Activated CD4-positive, alpha-beta T cell treated with anti-CD3 and anti-CD28 coated beads, Interleukin-2, amount 50 U/mL, for 48 hours (primary cell): ENCODE results near the gene USP4.

Experiments
- DNase-seq, 2 experiments: peaks; one replicate each; pipeline ENCODE4 v3.0.0-alpha.2; 2020

USP4 gene

DNA sequence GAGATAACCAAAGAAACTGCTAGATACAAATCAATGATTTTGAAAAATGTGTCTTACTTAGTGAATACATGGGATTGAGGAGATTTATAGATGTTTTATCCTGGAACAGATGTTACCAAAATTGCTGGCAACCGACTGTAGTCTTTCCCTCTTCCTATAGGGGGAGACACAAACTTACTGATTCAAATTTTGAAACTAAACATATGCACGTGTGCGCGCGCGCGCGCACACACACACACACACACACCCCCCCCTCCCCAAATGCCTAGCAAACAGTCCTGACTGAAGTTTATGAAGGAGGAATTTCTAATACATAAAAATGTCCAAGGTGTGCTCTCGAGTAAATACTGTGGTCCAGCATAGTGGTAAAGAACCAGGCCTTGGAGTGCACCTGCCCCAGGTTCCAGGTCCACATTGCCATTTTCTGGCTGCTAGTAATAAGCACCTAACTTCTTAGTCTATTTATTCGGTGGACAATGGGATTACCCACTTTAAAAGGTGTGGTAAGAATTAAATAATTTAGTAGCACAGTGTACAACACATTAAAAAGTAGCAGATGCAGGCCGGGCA, 44.3 kb downstream of the USP4 start:
- DNase-seq: peak; percentile 12 to 31

DNA sequence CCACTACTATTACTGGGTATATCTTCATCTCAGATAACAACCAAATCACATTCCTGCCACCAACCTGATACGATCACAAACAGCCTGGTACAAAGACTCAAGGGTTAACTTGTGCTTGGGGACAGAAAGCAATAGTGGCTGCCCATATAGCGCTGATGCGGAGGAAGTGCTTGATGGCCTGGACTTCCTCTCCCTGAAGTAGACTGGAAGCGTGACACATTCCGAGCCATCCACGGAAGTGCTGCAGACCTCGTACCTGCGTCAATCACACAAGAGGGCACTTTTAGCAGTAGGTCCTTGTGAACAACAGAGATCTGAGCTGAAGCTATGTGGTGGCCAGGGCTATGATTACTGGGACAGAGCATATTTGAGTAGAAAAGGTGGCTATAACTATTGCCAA, 45.5 kb downstream of the USP4 start:
- DNase-seq: no peak

DNA sequence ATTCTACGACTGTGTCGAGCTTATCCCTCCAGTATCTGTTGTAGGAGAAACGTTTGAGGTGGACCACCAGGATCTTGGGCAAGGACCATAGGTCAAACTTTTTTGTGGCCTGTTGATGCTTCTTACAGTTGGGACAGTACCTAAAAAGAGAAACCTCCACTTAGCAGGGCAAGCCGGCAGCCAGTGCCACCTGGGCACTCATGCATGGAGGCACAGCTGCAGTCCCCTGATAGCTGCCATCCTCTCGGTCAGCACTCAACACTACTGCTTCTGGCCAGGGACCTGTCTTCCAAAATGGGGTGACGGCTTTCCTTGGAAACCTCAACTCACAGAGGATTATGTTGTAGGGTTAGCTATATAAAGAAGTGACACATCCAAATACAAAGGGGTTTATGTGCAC, 55.9 kb downstream of the USP4 start:
- no peak for DNase-seq

DNA sequence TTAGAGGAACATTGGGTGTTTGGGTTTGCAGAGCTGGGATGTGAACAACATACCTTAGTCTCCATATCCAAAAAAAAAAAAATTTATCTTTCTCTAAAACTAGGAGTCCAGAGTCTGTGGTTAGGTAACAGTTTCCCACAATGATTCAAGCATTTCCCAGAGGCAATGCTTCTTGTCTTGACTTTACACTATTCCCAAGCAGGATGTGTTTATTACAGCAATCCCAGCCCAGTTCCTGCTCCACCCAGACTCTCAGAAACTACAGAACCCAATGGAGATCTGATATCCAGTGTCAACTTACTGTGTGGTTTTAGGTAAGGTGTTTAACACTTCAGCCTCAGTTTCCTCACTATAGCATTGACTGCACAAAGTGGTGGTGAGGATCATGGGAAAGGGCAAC, 60.5 kb downstream of the USP4 start:
- DNase-seq: no peak

DNA sequence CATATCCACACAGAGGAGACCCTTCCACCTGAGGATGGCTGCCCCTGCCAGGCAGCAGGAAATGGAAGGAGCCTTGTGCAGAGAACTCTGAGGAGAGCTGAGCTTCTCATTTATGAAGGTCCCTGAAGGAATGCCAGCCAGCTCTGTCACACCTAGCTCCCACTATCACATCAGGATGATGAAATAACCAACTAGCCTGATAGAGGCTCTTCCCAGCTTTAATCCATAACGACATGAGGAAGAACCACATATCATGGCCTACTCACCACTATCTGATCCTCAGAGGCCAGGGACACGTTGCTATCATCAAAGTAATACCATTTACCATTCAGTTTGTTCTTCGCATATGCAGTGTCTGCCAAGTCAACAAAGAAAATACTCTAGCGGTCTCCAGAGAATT, 61.3 kb downstream of the USP4 start:
- no peak for DNase-seq

DNA sequence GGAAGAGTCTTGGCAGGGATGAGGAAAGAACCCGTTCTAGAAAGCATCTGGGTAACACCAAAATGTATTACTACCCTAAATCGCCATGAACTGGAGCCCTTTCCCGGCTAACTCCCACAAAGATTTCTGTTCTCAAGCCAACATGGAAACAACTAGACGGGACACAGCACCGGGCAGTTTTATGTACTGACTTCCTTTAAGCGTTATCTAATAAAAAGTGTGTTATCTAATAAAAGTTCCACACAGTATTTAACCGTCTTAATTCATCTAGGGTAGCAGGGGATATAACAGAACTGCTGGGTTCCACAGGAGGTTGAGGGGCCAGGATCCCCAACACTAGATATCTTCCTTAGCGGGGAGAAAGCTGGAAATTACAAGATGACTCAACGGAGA, 62.5 kb downstream of the USP4 start:
- DNase-seq: no peak

DNA sequence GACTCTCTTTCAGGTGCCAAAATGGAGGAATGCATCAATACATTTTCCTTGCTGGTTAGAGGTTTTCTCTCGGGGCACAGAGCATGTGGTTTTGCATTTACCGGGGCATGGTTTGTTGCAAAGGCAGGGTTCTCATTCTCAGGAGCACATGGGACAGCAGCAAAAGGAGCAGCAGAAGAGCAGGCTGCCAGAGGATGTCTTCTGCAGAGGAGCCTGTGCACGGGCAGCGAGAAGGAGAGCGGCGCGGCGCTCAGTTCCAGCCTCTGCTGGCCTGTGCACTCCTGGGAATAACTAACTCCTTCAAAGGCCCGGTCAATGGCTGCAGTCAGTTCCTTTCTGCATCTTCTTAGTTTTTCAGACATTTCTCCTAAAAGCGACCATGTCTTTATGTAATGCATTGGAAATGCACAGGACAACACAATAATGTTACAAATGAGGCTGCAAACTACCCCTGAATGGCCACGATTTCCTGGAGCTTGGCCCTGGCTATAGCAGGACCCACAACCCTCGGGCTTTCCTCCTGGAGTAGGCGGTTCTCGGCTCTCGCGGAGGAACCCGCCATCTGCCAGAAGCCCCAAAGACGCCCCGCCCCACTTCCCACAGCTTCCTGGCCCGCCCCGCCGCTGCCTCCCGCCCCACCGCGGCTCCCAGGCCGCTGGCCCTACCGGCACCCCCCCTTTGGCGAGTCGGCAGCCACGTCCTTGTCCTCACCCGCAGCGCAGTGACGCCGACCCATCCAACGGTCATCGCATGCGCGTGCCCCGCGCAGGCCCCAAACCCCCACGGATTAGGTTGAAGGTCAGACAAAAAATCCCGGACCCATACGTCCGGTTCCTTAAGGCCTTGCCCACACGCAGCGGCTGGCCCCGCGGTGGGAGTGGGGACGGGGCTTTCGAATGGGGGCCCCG, 63.1 kb downstream of the USP4 start, which contains the start of gene C3orf62:
TSS of gene C3orf62 (minus strand) at position 758 of the 908 bp plus-strand sequence. CDS start at position 398, 360 bp downstream.
- DNase-seq: peak; percentile 89 to 91

DNA sequence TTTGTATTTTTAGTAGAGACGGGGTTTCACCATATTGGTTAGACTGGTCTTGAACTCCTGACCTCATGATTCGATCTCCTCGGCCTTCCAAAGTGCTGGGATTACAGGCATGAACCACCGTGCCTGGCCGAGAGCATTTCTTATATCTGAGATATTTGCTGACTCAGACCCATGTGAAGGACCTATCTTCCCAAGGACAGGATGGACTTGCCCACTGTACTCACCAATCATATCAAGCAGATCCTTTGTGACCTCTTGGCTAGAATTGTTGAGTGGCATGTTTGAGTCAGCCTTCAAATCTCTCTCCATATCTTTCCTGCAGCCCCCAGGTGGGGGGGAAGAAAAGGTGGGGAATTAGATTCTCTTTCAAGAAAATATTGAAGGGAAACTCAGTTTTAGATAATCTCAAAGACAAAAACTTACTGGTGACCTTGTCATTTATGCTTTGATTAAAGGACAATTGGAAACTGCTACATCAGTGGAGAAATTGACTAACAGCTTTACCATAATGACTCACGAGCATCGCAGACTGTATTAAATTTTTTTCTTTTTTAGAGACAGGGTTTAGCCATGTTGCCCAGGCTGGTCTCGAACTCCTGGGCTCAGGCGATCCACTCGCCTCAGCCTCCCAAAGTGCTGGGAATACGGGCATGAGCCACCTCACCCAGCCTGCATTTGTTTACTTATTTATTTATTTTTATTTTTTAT, 65.9 kb downstream of the USP4 start:
- no peak for DNase-seq

DNA sequence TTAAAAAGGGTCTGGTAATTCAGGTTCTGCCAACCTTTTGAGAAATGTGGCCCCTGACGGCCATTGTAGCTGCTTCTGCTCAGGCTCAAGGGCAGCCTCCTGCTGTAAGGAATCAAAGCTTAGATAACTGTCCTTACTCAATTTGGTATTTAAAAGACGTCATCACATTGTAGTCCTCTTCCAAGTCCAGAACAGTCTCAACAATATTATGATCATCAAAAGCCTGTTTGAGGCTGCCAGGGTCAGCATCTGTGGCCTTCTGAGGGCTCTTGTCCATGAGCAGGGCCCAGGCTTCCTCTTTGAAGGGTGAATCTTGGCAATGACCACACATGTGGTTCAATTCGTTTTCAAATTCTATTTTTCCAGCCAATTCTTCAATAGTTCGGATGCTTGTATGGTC, 68.8 kb downstream of the USP4 start:
- no peak for DNase-seq

DNA sequence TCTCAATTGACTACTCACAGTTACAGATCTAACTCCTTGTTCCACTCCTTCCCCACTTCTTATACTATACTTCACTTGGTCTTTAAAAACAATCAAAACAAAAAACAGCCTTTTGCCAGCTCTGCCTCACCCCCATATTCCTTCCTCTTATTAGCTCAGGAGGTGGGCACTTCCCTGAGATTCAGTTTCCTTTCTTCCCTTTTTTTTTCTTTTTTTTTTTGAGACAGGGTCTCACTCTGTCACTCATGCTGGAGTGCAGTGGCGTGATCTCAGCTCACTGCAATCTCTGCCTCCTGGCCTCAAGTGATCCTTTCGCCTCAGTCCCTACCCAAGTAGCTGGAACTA, 69.7 kb downstream of the USP4 start:
- DNase-seq: no peak

DNA sequence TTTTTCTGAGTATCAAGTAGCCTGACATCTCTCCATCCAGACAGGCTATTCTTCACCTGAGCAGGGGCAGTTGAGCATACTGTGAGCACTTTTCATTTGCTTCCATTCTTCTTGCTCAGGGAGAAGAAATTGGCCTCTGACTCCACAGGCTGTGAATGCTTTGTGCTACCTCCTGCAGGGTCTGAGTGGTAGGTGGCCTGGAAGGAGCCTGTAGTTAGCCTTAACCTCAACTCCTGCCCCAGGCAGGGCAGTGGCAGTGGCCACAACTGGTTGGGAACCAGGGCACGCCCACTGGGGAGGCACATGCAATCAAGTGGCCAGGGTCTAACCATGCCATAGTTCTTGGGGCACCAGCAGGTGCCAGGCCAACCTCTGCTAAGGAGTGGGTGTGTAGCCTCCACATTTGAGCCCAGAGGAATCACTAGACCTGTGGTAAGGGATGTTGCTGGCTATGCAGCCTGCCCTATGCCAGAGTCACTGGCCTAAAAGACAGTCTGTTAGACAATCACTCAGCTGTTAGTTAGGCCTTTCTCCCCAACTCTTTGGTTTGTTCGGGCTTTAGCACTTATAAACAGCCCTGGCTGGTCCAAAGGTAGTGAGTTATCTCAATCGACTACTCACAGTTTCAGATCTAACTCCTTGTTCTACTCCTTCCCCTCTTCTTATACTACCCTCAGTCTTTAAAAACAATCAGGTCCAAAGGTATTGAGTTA, 70.3 kb downstream of the USP4 start:
- no peak for DNase-seq

DNA sequence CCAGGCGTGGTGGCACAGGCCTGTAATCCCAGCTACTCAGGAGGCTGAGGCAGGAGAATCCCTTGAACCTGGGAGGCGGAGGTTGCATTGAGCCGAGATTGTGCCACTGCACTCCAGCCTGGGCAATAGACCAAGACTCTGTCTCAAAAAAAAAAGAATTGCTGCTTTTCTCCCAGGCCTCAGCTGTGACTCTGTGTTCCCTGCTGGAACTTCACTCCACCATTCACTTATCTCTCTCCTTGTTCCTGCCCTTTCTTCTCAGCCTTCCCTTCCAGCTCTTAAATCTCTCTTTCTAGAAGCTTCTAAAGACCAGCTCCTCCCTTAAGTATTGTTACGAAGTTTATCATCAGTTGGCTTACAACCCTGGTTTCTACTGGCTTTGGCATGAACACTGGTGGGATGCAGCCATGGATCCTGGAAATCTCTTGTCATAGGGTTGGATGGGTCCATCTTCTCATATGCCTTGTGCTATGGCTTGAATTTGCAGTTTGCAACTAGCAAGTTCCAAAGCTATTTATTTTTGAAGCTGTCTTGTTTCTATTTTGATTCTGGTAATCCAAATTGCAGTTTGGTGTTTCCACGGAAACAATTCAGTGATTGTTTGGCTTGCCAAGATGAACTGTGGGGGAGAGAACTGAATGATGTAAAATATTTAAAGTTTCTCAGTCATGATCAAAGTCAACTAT, 73.3 kb downstream of the USP4 start:
- DNase-seq: no peak

DNA sequence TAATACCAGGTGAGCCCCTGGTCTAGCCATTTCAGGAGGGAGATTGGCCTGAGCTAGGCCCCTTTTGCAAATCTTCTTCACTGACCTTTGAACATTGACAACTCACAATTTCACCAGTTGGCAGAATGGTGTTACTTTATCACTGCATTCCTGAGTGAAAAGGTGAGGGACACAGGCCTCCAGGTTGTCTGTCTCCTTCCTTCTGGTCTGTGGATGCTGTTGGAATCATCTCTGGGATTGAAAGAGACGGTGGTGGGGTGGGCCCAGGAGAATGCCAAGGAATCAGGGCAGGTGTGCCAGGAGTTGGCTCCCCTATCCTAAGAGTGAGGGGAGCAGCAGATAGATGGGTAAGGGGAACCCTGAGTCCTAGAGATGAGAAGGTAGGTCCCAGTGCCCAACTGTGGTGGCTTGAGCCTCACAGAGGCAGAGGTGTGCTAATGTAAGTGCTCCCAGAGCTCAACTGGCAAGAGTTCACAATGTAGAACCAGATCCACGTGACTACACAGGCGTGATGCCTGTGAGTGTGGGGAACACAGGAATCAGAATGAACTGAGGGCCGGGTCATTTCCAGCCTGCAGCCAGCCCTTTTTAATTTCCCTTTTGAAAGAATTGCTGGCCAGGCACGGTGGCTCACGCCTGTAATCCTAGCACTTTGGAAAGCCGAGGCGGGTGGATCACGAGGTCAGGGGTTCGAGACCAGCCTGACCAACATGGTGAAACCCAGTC, 74.0 kb downstream of the USP4 start:
- no peak for DNase-seq

DNA sequence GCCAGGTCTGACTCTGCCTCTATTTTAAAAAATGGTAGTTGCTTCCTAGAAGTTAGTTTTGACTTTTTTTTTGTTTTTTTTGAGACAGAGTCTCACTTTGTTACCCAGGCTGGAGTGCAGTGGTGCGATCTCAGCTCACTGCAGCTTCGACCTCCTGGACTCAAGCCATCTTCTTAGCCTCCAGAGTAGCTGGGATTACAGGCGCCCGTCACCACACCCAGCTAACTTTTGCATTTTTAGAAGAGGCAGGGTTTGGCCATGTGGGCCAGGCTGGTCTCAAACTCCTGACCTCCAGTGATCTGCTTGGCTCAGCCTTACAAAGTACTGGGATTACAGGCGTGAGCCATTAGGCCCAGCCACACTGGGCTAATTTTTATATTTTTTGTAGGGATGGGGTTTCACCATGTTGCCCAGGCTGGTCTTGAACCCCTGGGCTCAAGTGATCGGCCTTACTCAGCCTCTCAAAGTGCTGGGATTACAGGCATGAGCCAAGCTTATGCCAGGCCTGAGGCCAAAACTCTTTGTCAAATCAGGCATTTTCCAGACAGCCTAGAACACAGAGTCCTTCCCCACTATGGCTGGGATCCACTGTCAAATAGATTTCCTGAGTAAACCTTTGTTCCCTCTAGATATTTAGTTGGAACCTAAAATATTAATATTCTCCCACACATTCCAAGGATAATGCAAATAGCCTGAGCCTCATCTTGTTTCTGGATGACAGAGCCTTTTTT, 76.5 kb downstream of the USP4 start:
- DNase-seq: no peak

DNA sequence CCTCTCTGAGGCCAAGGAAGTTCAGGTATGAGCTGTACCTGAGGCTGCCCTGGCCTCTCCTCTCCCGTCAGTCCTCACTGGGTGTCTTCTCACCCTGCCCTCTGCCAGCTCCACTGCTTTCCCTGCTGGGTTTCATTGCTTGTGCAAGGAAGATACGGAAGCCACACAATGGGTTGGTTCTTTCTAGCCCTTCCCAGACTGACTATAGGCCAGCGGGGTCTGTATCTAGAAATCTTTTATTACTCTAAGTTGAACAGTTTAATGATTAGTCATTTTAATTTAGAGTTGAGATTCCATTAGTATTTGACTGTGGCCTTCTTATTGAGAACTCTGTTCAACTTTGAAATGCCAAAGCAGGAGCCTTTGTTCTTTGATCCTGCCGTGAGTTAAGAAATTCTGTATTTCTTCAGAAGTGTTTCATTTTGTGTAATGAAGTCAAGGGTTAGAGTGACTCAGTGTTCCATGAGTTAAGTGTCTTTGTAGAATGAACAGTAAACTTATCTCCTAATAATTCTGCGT, 79.0 kb downstream of the USP4 start:
- DNase-seq: no peak

DNA sequence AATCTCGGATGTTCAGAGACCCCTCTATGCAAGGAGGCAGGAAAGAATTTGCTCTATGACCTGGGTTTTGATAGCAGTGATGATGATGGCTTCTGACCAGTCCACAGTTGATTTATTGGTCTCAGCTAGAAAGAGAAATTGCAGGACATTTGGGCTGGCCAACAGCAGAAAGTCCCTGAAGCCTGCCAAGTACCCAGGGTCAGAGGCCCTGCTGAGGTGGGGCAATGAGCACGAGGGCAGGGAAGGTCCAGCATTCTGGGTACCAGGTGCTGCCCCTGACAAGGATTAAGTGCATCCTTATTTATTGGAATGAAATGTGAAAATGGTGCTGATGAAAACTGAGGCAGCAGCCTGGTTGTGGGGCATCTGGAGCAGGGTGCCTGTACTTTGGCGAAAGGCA, 82.7 kb downstream of the USP4 start:
- DNase-seq: no peak

DNA sequence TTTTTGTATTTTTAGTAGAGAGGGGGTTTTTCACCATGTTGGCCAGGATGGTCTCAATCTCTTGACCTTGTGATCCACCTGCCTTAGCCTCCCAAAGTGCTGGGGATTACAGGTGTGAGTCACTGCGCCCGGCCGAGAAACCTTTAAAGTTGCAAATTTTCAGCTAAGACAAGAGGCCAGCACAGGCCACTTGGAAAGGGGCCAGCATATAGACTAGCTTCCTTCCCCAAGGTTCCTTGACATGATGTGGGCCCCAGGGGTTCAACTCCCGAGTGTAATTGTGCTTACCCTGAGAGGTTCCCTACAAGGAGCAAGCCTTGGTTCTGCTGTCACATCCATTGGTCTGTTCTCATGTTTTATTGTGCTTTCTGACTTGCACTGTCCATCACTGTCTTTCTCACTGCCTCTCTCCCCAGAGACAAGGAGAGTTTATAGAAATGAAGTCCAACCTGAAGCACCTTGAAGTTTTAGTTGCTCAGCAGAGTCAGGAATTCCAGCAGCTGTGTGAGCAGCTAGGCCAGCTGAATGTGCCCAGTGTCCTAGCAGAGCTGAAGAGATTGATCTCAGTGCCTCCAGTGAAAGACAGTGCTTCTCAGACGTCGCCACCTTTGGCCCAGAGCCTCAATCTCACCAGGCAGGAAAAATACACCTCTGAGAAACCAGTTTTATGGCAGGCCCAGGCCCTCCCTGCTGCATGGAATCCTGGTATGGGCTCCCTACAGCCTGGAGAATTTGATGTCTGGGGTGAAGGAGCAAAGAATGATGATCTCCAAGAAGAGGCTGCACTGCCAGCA, 83.9 kb downstream of the USP4 start:
- no peak for DNase-seq

DNA sequence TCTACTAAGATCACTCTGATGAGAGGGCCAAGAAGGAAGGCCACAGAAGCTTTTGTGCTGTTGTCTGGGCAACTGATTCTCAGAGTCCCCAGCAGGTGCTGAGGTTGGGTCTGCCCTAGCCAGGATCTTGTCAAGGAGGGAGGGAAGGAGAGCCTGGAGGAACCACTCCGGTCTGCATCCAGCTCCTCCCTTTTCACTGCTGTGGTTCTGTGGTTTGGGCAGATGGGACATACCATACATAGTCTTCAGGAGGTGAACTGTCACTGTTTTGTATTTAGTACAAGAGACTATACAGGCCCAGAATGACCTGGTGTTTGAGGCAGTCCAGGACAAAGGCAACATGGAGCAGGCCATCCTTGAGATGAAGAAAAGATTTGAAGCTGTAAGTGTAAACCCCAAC, 84.7 kb downstream of the USP4 start:
- DNase-seq: no peak

DNA sequence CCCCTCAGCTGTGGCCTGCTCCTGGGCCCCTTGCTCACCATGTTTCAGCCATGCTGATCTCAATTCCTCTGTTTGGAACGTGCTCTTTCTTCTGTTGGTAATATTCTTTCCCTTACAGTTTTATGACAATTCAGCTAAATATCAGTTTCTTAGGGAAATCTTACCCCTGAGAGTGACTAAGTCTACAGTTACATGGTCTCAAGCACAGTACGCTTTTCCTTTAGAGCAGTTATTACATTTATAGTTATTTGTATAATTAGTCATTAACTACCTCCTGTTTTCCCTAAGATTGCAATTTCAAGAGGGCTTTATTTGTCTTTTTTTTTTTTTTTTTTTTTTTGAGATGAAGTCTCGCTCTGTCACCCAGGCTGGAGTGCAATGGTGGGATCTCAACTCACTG, 86.3 kb downstream of the USP4 start:
- no peak for DNase-seq

DNA sequence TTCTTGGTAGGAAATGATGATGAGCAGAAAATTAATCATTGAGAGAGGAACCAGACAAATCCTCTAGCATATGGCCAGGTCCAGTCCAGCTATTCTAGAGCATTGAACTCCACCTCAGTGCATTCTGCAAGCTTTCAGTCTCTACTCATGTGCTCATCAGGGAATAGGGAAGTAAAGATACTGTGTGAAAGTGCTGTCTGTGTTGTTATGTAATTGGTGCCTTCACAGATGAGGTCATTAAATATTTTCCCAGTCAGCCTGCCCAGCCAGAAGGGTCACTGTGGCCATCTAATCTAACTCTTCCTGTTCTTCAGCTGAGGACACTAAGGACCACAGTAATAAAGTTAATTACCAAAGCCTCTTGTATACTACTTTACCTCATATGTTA, 91.0 kb downstream of the USP4 start:
- DNase-seq: no peak
